GM21576 (cell line): ENCODE results near the gene SPARC.
"Not testable (repeated sequence)": the region's sequence is repeated elsewhere in the genome, so short reads cannot be mapped to it uniquely, and the experiment has no call there.

Experiments used
- ATAC-seq: cut with Tn5 transposase; IDR thresholded peaks from one replicate; pipeline ENCODE4 v1.9.1; 2021; ENCODE audit warnings: mild to moderate bottlenecking, moderate library complexity; ENCODE audit not compliant: unreplicated experiment

SPARC gene

GRCh38 chr5:151686674-151687407 lies at the start of gene SPARC:
SPARC (minus strand) TSS chr5:151686915; CDS start chr5:151676188, 10,727 bp downstream.
- peak; percentile 80 for ATAC-seq

- ATAC-seq = no peak
Observed at GRCh38 chr5:151735646-151736045, 48.9 kb upstream of the SPARC start.

- ATAC-seq = no peak
Observed at GRCh38 chr5:151734064-151734408, 47.3 kb upstream of the SPARC start.

GRCh38 chr5:151733358-151734063 lies 46.8 kb upstream of the SPARC start:
- ATAC-seq = no peak

- ATAC-seq = no peak
Observed at GRCh38 chr5:151730381-151730780, 43.7 kb upstream of the SPARC start.

- not testable (repeated sequence) for ATAC-seq
Observed at GRCh38 chr5:151729597-151729996, 42.9 kb upstream of the SPARC start.

GRCh38 chr5:151724360-151724759 lies 37.6 kb upstream of the SPARC start:
- ATAC-seq = no peak

- ATAC-seq = no peak
Observed at GRCh38 chr5:151722546-151722945, 35.8 kb upstream of the SPARC start.

GRCh38 chr5:151721812-151722391 lies 35.2 kb upstream of the SPARC start:
- no peak for ATAC-seq

GRCh38 chr5:151721087-151721646 lies 34.5 kb upstream of the SPARC start:
- ATAC-seq = peak; percentile 84

- ATAC-seq = no peak
Observed at GRCh38 chr5:151720215-151720614, 33.5 kb upstream of the SPARC start.

- ATAC-seq = no peak
Observed at GRCh38 chr5:151719228-151720000, 32.7 kb upstream of the SPARC start.

GRCh38 chr5:151718646-151719045 lies 31.9 kb upstream of the SPARC start:
- no peak for ATAC-seq

GRCh38 chr5:151718153-151718552 lies 31.4 kb upstream of the SPARC start:
- ATAC-seq = no peak

GRCh38 chr5:151717416-151717815 lies 30.7 kb upstream of the SPARC start:
- ATAC-seq = no peak

- ATAC-seq = no peak
Observed at GRCh38 chr5:151709109-151709735, 22.5 kb upstream of the SPARC start.

- no peak for ATAC-seq
Observed at GRCh38 chr5:151708126-151708525, 21.4 kb upstream of the SPARC start.

GRCh38 chr5:151707567-151707966 lies 20.9 kb upstream of the SPARC start:
- no peak for ATAC-seq

GRCh38 chr5:151706906-151707305 lies 20.2 kb upstream of the SPARC start:
- no peak for ATAC-seq

- ATAC-seq = no peak
Observed at GRCh38 chr5:151703780-151704179, 17.1 kb upstream of the SPARC start.

GRCh38 chr5:151703227-151703626 lies 16.5 kb upstream of the SPARC start:
- ATAC-seq = peak; percentile 97
